TTC549 (cell line): ENCODE results near the gene STK26.
"Not testable (repeated sequence)": the region's sequence is repeated elsewhere in the genome, so short reads cannot be mapped to it uniquely, and the experiment has no call there.

ENCODE experiments used
- FAIRE-seq: peaks from 2 replicates; lab custom pipeline; 2012; peaks lifted over from hg19 to GRCh38; lab: Jason Lieb, UNC

STK26 gene

GRCh38 chrX:132037479-132037993 is 14.4 kb downstream of the STK26 start:
- FAIRE-seq = no peak

GRCh38 chrX:132040066-132040465 is 17.0 kb downstream of the STK26 start:
- no peak for FAIRE-seq

GRCh38 chrX:132041015-132041414 is 17.9 kb downstream of the STK26 start:
- FAIRE-seq = no peak

- no peak for FAIRE-seq
Observed at GRCh38 chrX:132043977-132044376, 20.9 kb downstream of the STK26 start.

GRCh38 chrX:132044953-132045352 is 21.9 kb downstream of the STK26 start:
- no peak for FAIRE-seq

- FAIRE-seq = no peak
Observed at GRCh38 chrX:132045456-132045855, 22.4 kb downstream of the STK26 start.

- FAIRE-seq = no peak
Observed at GRCh38 chrX:132046533-132046932, 23.4 kb downstream of the STK26 start.

- FAIRE-seq = not testable (repeated sequence)
Observed at GRCh38 chrX:132051778-132052177, 28.7 kb downstream of the STK26 start.

GRCh38 chrX:132058050-132058449 is 34.9 kb downstream of the STK26 start:
- no peak for FAIRE-seq

- no peak for FAIRE-seq
Observed at GRCh38 chrX:132058975-132059374, 35.9 kb downstream of the STK26 start.

GRCh38 chrX:132059973-132060540 is 37.0 kb downstream of the STK26 start:
- FAIRE-seq = no peak

- FAIRE-seq = no peak
Observed at GRCh38 chrX:132063334-132063733, 40.2 kb downstream of the STK26 start.

- FAIRE-seq = no peak
Observed at GRCh38 chrX:132063862-132064261, 40.8 kb downstream of the STK26 start.

- no peak for FAIRE-seq
Observed at GRCh38 chrX:132068405-132068804, 45.3 kb downstream of the STK26 start.

- peak; percentile 76 for FAIRE-seq
Observed at GRCh38 chrX:132071254-132071653, 48.2 kb downstream of the STK26 start.

- FAIRE-seq = no peak
Observed at GRCh38 chrX:132077414-132077813, 54.3 kb downstream of the STK26 start.

GRCh38 chrX:132077912-132078311 is 54.8 kb downstream of the STK26 start:
- no peak for FAIRE-seq

- FAIRE-seq = no peak
Observed at GRCh38 chrX:132085786-132086185, 62.7 kb downstream of the STK26 start.

- FAIRE-seq = no peak
Observed at GRCh38 chrX:132086672-132087071, 63.6 kb downstream of the STK26 start.

GRCh38 chrX:132088864-132089263 is 65.8 kb downstream of the STK26 start:
- FAIRE-seq = no peak

GRCh38 chrX:132090403-132091159 is 67.5 kb downstream of the STK26 start:
- no peak for FAIRE-seq

- FAIRE-seq = no peak
Observed at GRCh38 chrX:132092439-132093065, 69.5 kb downstream of the STK26 start.

- no peak for FAIRE-seq
Observed at GRCh38 chrX:132093239-132093860, 70.2 kb downstream of the STK26 start.
